Measurements from ENCODE around the gene FBN1.

Gene FBN1

DNA sequence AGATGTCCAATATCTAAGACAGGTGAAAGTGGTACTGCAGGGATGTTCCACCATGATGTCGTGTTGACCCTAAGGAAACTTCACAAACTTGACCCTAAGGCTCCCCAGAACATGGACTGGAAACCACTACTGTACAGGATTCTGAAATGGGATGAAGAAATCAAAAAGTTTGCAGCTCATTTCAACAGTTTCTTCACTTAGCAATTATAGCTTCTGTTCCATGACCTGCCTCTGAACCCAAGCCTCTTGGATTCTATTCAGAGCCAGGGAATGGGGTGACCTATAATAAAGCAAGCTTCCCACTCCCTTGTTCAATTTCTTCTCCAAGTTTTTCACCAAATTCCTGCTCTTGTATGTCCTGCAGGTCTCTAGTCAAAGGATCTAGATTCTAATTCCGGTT lies 273.5 kb downstream of the FBN1 start:
- Histone ChIP-seq H3K27ac (ENCODE audit: extremely low read depth, low read depth, low read length) (no peak overlapping the region), H3K4me3 (ENCODE audit: low read depth, low read length) (no peak overlapping the region), H3K36me3 (ENCODE audit: control insufficient read depth in 2 of 2, insufficient read depth in 1 of 2, low read length in 2 of 2) (no peaks in the 10 kb centered on the region), H3K9me3 (ENCODE audit: control insufficient read depth, insufficient read depth, low read depth, low read length) (no peaks in the 10 kb centered on the region), H3K4me1 (ENCODE audit: control insufficient read depth, insufficient read depth, low read length) (no peaks in the 10 kb centered on the region)
- ChIA-PET POLR2A (interaction anchor here (0.6 kb wide), 1 partner anchor 45 kb away, joined by 5 read pairs; no protein-coding TSS in a partner anchor), CTCF (interaction anchor here (1.6 kb wide), 1 partner anchor 14 kb away, joined by 6 read pairs; no protein-coding TSS in a partner anchor)
- TF ChIP-seq OSR2 (tag by site-specific recombination; IDR thresholded peaks at IDR 0.05) (no peak), ZNF433 (tag by site-specific recombination; IDR thresholded peaks at IDR 0.05; ENCODE audit: low read depth) (no peak), ZNF501 (tag by site-specific recombination; IDR thresholded peaks at IDR 0.05) (no peak), ZNF558 (tag by site-specific recombination; IDR thresholded peaks at IDR 0.05) (no peak), HOXA7 (CRISPR knock-in tag; IDR thresholded peaks at IDR 0.05; ENCODE audit: borderline replicate concordance) (no peak), ZNF624 (tag by site-specific recombination; IDR thresholded peaks at IDR 0.05) (no peak), ZNF768 (tag by site-specific recombination; IDR thresholded peaks at IDR 0.05) (no peak)

- H3K9me3 ChIP-seq (ENCODE audit: control insufficient read depth, insufficient read depth, low read depth, low read length), result no peaks in the 10 kb centered on the region
- no peak overlapping the region for H3K27ac ChIP-seq (ENCODE audit: extremely low read depth, low read depth, low read length)
- ChIA-PET CTCF (interaction anchor here (1.6 kb wide), 1 partner anchor 13 kb away, joined by 6 read pairs; no protein-coding TSS in a partner anchor), POLR2A (no interaction called here)
- no peaks in the 10 kb centered on the region for H3K4me1 ChIP-seq (ENCODE audit: control insufficient read depth, insufficient read depth, low read length)
- TF ChIP-seq ZNF157 (tag by site-specific recombination; IDR thresholded peaks at IDR 0.05) (no peak), ZBTB21 (tag by site-specific recombination; IDR thresholded peaks at IDR 0.05) (no peak), ZSCAN30 (tag by site-specific recombination; IDR thresholded peaks at IDR 0.05) (no peak), YY2 (tag by site-specific recombination; IDR thresholded peaks at IDR 0.05) (no peak), BCL6B (tag by site-specific recombination; IDR thresholded peaks at IDR 0.05) (no peak), ZNF394 (tag by site-specific recombination; IDR thresholded peaks at IDR 0.05; ENCODE audit: borderline replicate concordance) (no peak), ZNF121 (tag by site-specific recombination; IDR thresholded peaks at IDR 0.05) (no peak), ZNF654 (tag by site-specific recombination; IDR thresholded peaks at IDR 0.05; ENCODE audit: low read depth) (no peak), ZNF600 (tag by site-specific recombination; IDR thresholded peaks at IDR 0.05) (no peak), REPIN1 (tag by site-specific recombination; IDR thresholded peaks at IDR 0.05; ENCODE audit: low read depth) (no peak), ZNF610 (tag by site-specific recombination; IDR thresholded peaks at IDR 0.05; ENCODE audit: borderline replicate concordance) (no peak), GFI1B (tag by site-specific recombination; IDR thresholded peaks at IDR 0.05) (no peak), WT1 (tag by site-specific recombination; IDR thresholded peaks at IDR 0.05) (no peak), ZNF221 (tag by site-specific recombination; IDR thresholded peaks at IDR 0.05; ENCODE audit: borderline replicate concordance) (no peak), KLF16 (tag by site-specific recombination; IDR thresholded peaks at IDR 0.05) (no peak), ZNF2 (tag by site-specific recombination; IDR thresholded peaks at IDR 0.05) (no peak), ZNF24 (tag by site-specific recombination; IDR thresholded peaks at IDR 0.05) (no peak), ZNF791 (tag by site-specific recombination; IDR thresholded peaks at IDR 0.05) (no peak)
- TF ChIP-seq, protein P1, sequence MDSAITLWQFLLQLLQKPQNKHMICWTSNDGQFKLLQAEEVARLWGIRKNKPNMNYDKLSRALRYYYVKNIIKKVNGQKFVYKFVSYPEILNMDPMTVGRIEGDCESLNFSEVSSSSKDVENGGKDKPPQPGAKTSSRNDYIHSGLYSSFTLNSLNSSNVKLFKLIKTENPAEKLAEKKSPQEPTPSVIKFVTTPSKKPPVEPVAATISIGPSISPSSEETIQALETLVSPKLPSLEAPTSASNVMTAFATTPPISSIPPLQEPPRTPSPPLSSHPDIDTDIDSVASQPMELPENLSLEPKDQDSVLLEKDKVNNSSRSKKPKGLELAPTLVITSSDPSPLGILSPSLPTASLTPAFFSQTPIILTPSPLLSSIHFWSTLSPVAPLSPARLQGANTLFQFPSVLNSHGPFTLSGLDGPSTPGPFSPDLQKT (IDR thresholded peaks at IDR 0.05; ENCODE audit: borderline replicate concordance, low read depth, low read length), result no peak
- H3K36me3 ChIP-seq (ENCODE audit: control insufficient read depth in 2 of 2, insufficient read depth in 1 of 2, low read length in 2 of 2), result no peaks in the 10 kb centered on the region
- no peak overlapping the region for H3K4me3 ChIP-seq (ENCODE audit: low read depth, low read length)
Observed at GRCh38 chr15:48371550-48371949, 274.0 kb downstream of the FBN1 start.

Measured in HEK293 (cell line).